H54 (cell line): ENCODE results near the gene TATDN3.
A peak's percentile ranks its signal among the peaks of the same experiment; 100 is the strongest.
"Not testable (repeated sequence)": the region's sequence is repeated elsewhere in the genome, so short reads cannot be mapped to it uniquely, and the experiment has no call there.

Source experiments
- DNase-seq: peaks from one replicate; pipeline ENCODE4 v3.0.0; 2011; ENCODE audit warnings: low spot score, mixed read lengths; ENCODE audit not compliant: insufficient read length
- FAIRE-seq: peaks from 3 replicates; lab custom pipeline; 2011; peaks lifted over from hg19 to GRCh38; lab: Jason Lieb, UNC
- POLR2A ChIP-seq: IDR thresholded peaks from 2 replicates; pipeline ENCODE4 v1.6.1; 2011; ENCODE audit warnings: low read depth, mild to moderate bottlenecking, low read length

TATDN3 gene

GRCh38 chr1:212847549-212847948 lies 55.9 kb downstream of the TATDN3 start, which contains the start of gene SPATA45:
TSS of gene SPATA45 (minus strand) at chr1:212847649. CDS start at chr1:212836149, 11,500 bp downstream.
- no peak for FAIRE-seq
- DNase-seq, result no peak
- TF ChIP-seq POLR2A, result no peak

- FAIRE-seq, result no peak
- DNase-seq, result no peak
- no peak for TF ChIP-seq POLR2A
These were observed 60.5 kb downstream of the TATDN3 start for GRCh38 chr1:212852105-212852688.

- TF ChIP-seq POLR2A, result no peak
- DNase-seq (no peak), FAIRE-seq (no peak)
These were observed 62.0 kb downstream of the TATDN3 start for GRCh38 chr1:212853658-212854057.

- no peak for FAIRE-seq
- no peak for TF ChIP-seq POLR2A
- DNase-seq, result no peak
These were observed 65.1 kb downstream of the TATDN3 start for GRCh38 chr1:212856755-212857154.

GRCh38 chr1:212857992-212858460 lies 66.3 kb downstream of the TATDN3 start, which contains the start of gene FLVCR1:
TSS of gene FLVCR1 (plus strand) at chr1:212858275. CDS start at chr1:212858453, 178 bp downstream.
- peak; percentile 98 for DNase-seq
- FAIRE-seq, result no peak
- TF ChIP-seq POLR2A, result peak; percentile 85

- no peak for FAIRE-seq
- no peak for TF ChIP-seq POLR2A
- DNase-seq, result peak; percentile 7
These were observed 67.0 kb downstream of the TATDN3 start for GRCh38 chr1:212858461-212859265.

GRCh38 chr1:212860713-212861581 lies 69.3 kb downstream of the TATDN3 start:
- no peak for DNase-seq
- TF ChIP-seq POLR2A, result no peak
- FAIRE-seq, result no peak

GRCh38 chr1:212862111-212862690 lies 70.5 kb downstream of the TATDN3 start:
- no peak for TF ChIP-seq POLR2A
- FAIRE-seq (no peak), DNase-seq (no peak)

GRCh38 chr1:212863345-212863744 lies 71.7 kb downstream of the TATDN3 start:
- DNase-seq, FAIRE-seq: not testable (repeated sequence)

- no peak for TF ChIP-seq POLR2A
- FAIRE-seq, result no peak
- no peak for DNase-seq
These were observed 72.5 kb downstream of the TATDN3 start for GRCh38 chr1:212864201-212864600.
